Erythroblast (primary cell): ENCODE measurements around the gene EHD1.

Experiments
- GATA1 ChIP-seq: IDR thresholded peaks from 2 replicates; pipeline ENCODE4 v1.6.1; 2011; ENCODE audit warnings: low read depth, mild to moderate bottlenecking, control low read depth, low read length, moderate library complexity
- POLR2A ChIP-seq: IDR thresholded peaks from 2 replicates; pipeline ENCODE4 v1.6.1; 2011; ENCODE audit warnings: mild to moderate bottlenecking, low read length

GRCh38 chr11:64850979-64851567 lies 27.3 kb downstream of the EHD1 start:
- TF ChIP-seq POLR2A = no peak
- TF ChIP-seq GATA1 = no peak
